Uterus (tissue), 2 donors: Measurements from ENCODE around the gene CD300A.

ENCODE experiments used
- CTCF ChIP-seq, 4 experiments: fragments of 200-600 bp in 2 of 4; fragments of 450-650 bp in 2 of 4; sonication (generic) in 2 of 4; IDR thresholded peaks; one replicate each; pipeline ENCODE4 v1.5.1; 2016 to 2019; ENCODE audit warnings: antibody characterized with exemption in 4 of 4, mild to moderate bottlenecking in 2 of 4, moderate library complexity in 1 of 4
- POLR2A ChIP-seq, 2 donors: fragments of 450-650 bp; IDR thresholded peaks; one replicate each; pipeline ENCODE4 v1.6.1; 2016; ENCODE audit warnings: antibody characterized with exemption in 2 of 2, mild to moderate bottlenecking in 1 of 2, moderate library complexity in 1 of 2

GRCh38 chr17:74460996-74461395, 5.4 kb upstream of the CD300A start:
- TF ChIP-seq CTCF (IDR thresholded peaks at IDR 0.05): no peak
- no peak for TF ChIP-seq POLR2A (IDR thresholded peaks at IDR 0.05)
